ENCODE results near the gene CHRNA4.

DNA sequence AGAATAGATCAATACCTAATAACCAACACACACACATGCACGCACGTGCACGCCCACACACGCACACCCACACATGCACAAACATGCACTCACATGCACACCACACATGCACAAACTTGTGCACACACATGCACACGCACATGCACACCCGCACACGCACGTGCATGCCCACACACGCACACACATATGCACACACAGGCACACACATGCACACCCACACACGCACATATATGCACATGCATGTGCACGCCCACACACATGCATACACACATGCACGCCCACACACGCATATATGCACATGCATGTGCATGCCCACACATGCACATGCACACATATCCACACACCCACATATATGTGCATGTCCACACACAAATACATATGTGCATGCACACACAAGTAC is 26.2 kb upstream of the CHRNA4 start:
- TF ChIP-seq, protein P1, sequence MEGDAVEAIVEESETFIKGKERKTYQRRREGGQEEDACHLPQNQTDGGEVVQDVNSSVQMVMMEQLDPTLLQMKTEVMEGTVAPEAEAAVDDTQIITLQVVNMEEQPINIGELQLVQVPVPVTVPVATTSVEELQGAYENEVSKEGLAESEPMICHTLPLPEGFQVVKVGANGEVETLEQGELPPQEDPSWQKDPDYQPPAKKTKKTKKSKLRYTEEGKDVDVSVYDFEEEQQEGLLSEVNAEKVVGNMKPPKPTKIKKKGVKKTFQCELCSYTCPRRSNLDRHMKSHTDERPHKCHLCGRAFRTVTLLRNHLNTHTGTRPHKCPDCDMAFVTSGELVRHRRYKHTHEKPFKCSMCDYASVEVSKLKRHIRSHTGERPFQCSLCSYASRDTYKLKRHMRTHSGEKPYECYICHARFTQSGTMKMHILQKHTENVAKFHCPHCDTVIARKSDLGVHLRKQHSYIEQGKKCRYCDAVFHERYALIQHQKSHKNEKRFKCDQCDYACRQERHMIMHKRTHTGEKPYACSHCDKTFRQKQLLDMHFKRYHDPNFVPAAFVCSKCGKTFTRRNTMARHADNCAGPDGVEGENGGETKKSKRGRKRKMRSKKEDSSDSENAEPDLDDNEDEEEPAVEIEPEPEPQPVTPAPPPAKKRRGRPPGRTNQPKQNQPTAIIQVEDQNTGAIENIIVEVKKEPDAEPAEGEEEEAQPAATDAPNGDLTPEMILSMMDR (IDR thresholded peaks at IDR 0.05; ENCODE audit: low read depth, low read length): no peak
- TF ChIP-seq MYC (IDR thresholded peaks at IDR 0.05; ENCODE audit: low read depth, low read length): no peak
